HCT116 (cell line): ENCODE measurements around the gene ZSCAN26. TPM values are rescaled to one million over a fixed set of nuclear protein-coding genes. Genes with fewer than 3 reads are reported as not detected.

Experiments
- ATAC-seq: fragments of 200-7000 bp; cut with Tn5 transposase; 2 replicates; pipeline ENCODE4 v1.9.1; 2020; ENCODE audit warnings: mild to moderate bottlenecking, moderate library complexity
- BruUV-seq: library from RNA; stranded (reverse); fragments of 400-500 nt; replicated peaks from 2 replicates; lab custom pipeline; 2021; lab: Mats Ljungman, UMichigan
- CTCF ChIA-PET: fragments of 300-600 bp; sonication (Branson Sonifier 250); formaldehyde crosslinking; loops from one replicate; lab custom pipeline; 2021; ENCODE audit warnings: antibody characterized with exemption; lab: Charles Lee
- POLR2A ChIA-PET: fragments of 300-600, 350-600 bp; sonication (Branson Sonifier 250); formaldehyde crosslinking; loops from one replicate; lab custom pipeline; 2021; ENCODE audit warnings: antibody characterized with exemption; lab: Charles Lee
- RAD21 ChIA-PET, 2 experiments: fragments of 300-600 bp; sonication (Branson Sonifier 250); formaldehyde crosslinking; loops; one replicate each; lab custom pipeline; 2023; ENCODE audit warnings: low total read pairs in 2 of 2; ENCODE audit not compliant: uncharacterized antibody in 2 of 2, unreplicated experiment in 2 of 2, low non-redundant PET in 1 of 2; lab: Charles Lee
- DNase-seq: peaks from one replicate; pipeline ENCODE4 v3.0.0-alpha.2; 2010; ENCODE audit warnings: low read depth, low spot score
- H2AFZ ChIP-seq: fragments of 200-600 bp; shearing (Covaris generic), sonication (generic); 2 replicates; pipeline ENCODE4 v1.6.1; 2017; ENCODE audit warnings: low read depth, mixed run types, mixed read lengths, antibody characterized with exemption, low read length; ENCODE audit not compliant: poor library complexity, severe bottlenecking
- H3K27ac ChIP-seq: 2 replicates; pipeline ENCODE4 v1.5.1; 2012; ENCODE audit warnings: low read depth, low read length
- H3K27me3 ChIP-seq: fragments of 200-600 bp; sonication (generic); 2 replicates; pipeline ENCODE4 v1.6.1; 2016; ENCODE audit warnings: mixed run types, low read length, mixed read lengths; ENCODE audit not compliant: insufficient read depth
- H3K36me3 ChIP-seq, 2 experiments: fragments of 200-500 bp in 1 of 2; fragments of 200-600 bp in 1 of 2; sonication (Bioruptor generic) in 1 of 2; sonication (generic) in 1 of 2; 2 replicates each; pipeline versions ENCODE4 v1.5.1 to v1.6.1; 2014 to 2016; ENCODE audit warnings: low read length in 2 of 2, inconsistent platforms in 1 of 2, mixed read lengths in 1 of 2, mixed run types in 1 of 2; ENCODE audit not compliant: insufficient read depth in 2 of 2, control insufficient read depth in 1 of 2
- H3K4me1 ChIP-seq, 2 experiments: fragments of 200-600 bp in 1 of 2; sonication (generic) in 1 of 2; 2 replicates each; pipeline versions ENCODE4 v1.5.1 to v1.6.1; 2012 to 2017; ENCODE audit warnings: low read length in 2 of 2, inconsistent platforms in 1 of 2, mild to moderate bottlenecking in 1 of 2, mixed read lengths in 1 of 2, mixed run types in 1 of 2, moderate library complexity in 1 of 2; ENCODE audit not compliant: insufficient read depth in 2 of 2, control insufficient read depth in 1 of 2
- H3K4me2 ChIP-seq: fragments of 200-600 bp; sonication (generic); 2 replicates; pipeline ENCODE4 v1.6.1; 2017; ENCODE audit warnings: mixed run types, low read length, mixed read lengths
- H3K4me3 ChIP-seq, 2 experiments: fragments of 200-600 bp in 1 of 2; sonication (generic) in 1 of 2; replicated peaks in 1 of 2; 2 replicates each; pipeline ENCODE4 v1.5.1; 2011 to 2016; ENCODE audit warnings: low read length in 2 of 2, control low read depth in 1 of 2, low read depth in 1 of 2, mild to moderate bottlenecking in 1 of 2, mixed read lengths in 1 of 2, mixed run types in 1 of 2
- H3K79me2 ChIP-seq: fragments of 200-600 bp; sonication (generic); 2 replicates; pipeline ENCODE4 v1.6.1; 2017; ENCODE audit warnings: mild to moderate bottlenecking, mixed run types, low read length, moderate library complexity, mixed read lengths; ENCODE audit not compliant: insufficient read depth
- H3K9ac ChIP-seq: fragments of 200-600 bp; sonication (generic); 2 replicates; pipeline ENCODE4 v1.6.1; 2016; ENCODE audit warnings: low read length, mixed read lengths
- H3K9me2 ChIP-seq: fragments of 200-600 bp; sonication (generic), shearing (Covaris generic); 2 replicates; pipeline ENCODE4 v1.6.1; 2017; ENCODE audit warnings: mixed run types, mild to moderate bottlenecking, moderate library complexity; ENCODE audit not compliant: insufficient read depth
- H3K9me3 ChIP-seq, 2 experiments: fragments of 200-500 bp in 1 of 2; fragments of 200-600 bp in 1 of 2; sonication (Bioruptor generic) in 1 of 2; sonication (generic) in 1 of 2; 2 replicates each; pipeline ENCODE4 v1.6.1; 2014 to 2017; ENCODE audit warnings: low read length in 2 of 2, mixed read lengths in 2 of 2, inconsistent platforms in 1 of 2, low read depth in 1 of 2, mild to moderate bottlenecking in 1 of 2, mixed run types in 1 of 2, moderate library complexity in 1 of 2; ENCODE audit not compliant: control insufficient read depth in 1 of 2, insufficient read depth in 1 of 2
- H4K20me1 ChIP-seq: fragments of 200-600 bp; sonication (generic), shearing (Covaris generic); 2 replicates; pipeline ENCODE4 v1.6.1; 2017; ENCODE audit warnings: mixed run types, mild to moderate bottlenecking, moderate library complexity; ENCODE audit not compliant: insufficient read depth
- CEBPB ChIP-seq: IDR thresholded peaks from 2 replicates; pipeline ENCODE4 v1.6.1; 2012; ENCODE audit warnings: low read depth
- ELF1 ChIP-seq: IDR thresholded peaks from 2 replicates; pipeline ENCODE4 v1.6.1; 2012; ENCODE audit warnings: low read depth, borderline replicate concordance
- EZH2 ChIP-seq: fragments of 200-600 bp; sonication (generic); IDR thresholded peaks from 2 replicates; pipeline ENCODE4 v1.6.1; 2017; ENCODE audit warnings: antibody characterized with exemption, mixed run types
- EZH2phosphoT487 ChIP-seq: fragments of 200-600 bp; IDR thresholded peaks from 2 replicates; pipeline ENCODE4 v1.6.1; 2018; ENCODE audit warnings: antibody characterized with exemption, borderline replicate concordance
- JUND ChIP-seq: IDR thresholded peaks from 2 replicates; pipeline ENCODE4 v1.6.1; 2012
- SIN3A ChIP-seq: IDR thresholded peaks from 2 replicates; pipeline ENCODE4 v1.6.1; 2012; ENCODE audit warnings: low read depth
- SRF ChIP-seq: IDR thresholded peaks from 2 replicates; pipeline ENCODE4 v1.6.1; 2012; ENCODE audit warnings: low read depth
- YY1 ChIP-seq: IDR thresholded peaks from 2 replicates; pipeline ENCODE4 v1.6.1; 2011; ENCODE audit warnings: low read length, low read depth, moderate library complexity, mild to moderate bottlenecking; ENCODE audit not compliant: insufficient replicate concordance; ENCODE audit errors: extremely low read depth
- ZFX ChIP-seq: fragments of 450-650 bp; IDR thresholded peaks from 2 replicates; pipeline ENCODE4 v1.6.1; 2017
- ZNF274 ChIP-seq: fragments of 200-500 bp; sonication (Bioruptor generic); IDR thresholded peaks from 2 replicates; pipeline ENCODE4 v1.6.1; 2014; ENCODE audit warnings: mild to moderate bottlenecking, low read depth, low read length, inconsistent platforms
- intact Hi-C: fragments of 100-400 bp; cut with micrococcal nuclease; formaldehyde crosslinking; loops from 2 replicates; pipeline ENCODE4 v1.10.0; 2022
- total RNA-seq: library from RNA; stranded (reverse); gene quantifications from one replicate; pipeline ENCODE4 v1.2.1, GENCODE V29; 2021; ENCODE audit not compliant: unreplicated experiment
- TF ChIP-seq, protein P1 (sequence below): IDR thresholded peaks from 2 replicates; pipeline ENCODE4 v1.6.1; 2011; ENCODE audit warnings: mild to moderate bottlenecking, low read length, moderate library complexity; ENCODE audit not compliant: insufficient replicate concordance; ENCODE audit errors: extremely low read depth
- TF ChIP-seq, protein P2 (sequence below): IDR thresholded peaks from 2 replicates; pipeline ENCODE4 v1.6.1; 2012; ENCODE audit warnings: low read depth
- TF ChIP-seq, protein P3 (sequence below), 3 experiments: fragments of 200-600 bp in 1 of 3; sonication (generic) in 1 of 3; IDR thresholded peaks in 2 of 3; conservative IDR thresholded peaks in 1 of 3; 2 replicates each; pipeline ENCODE4 v1.5.1; 2012 to 2017; ENCODE audit warnings: low read depth in 2 of 3, low read length in 2 of 3, antibody characterized with exemption in 1 of 3, borderline replicate concordance in 1 of 3, control low read depth in 1 of 3, mild to moderate bottlenecking in 1 of 3, mixed read lengths in 1 of 3, mixed run types in 1 of 3, moderate library complexity in 1 of 3; ENCODE audit not compliant: insufficient read depth in 1 of 3
- TF ChIP-seq, protein P4 (sequence below): IDR thresholded peaks from 2 replicates; pipeline ENCODE4 v1.6.1; 2012

The ZSCAN26 gene
- total RNA-seq, 1 experiment from 2014 or later: 10.3 TPM

- Histone ChIP-seq H3K4me3 (no peak overlapping the region), H3K27ac (no peak overlapping the region), H3K27me3 (no peaks in the 10 kb centered on the region), H3K79me2 (no peaks in the 10 kb centered on the region), H3K9ac (no peak overlapping the region), H4K20me1 (no peaks in the 10 kb centered on the region), H3K9me3 (peaks cover 5 to 18% of the 10 kb centered on the region in 2 experiments; a peak in 3 of 4 replicates), H3K9me2 (no peaks in the 10 kb centered on the region), H3K36me3 (peaks cover 0 to 17% of the 10 kb centered on the region in 2 experiments; a peak in 1 of 4 replicates), H2AFZ (no peak overlapping the region), H3K4me1 (no peaks in the 10 kb centered on the region)
- intact Hi-C loops: no loop called here
- DNase-seq (no peak), ATAC-seq (no peak)
- BruUV-seq: no TSS peak
- POLR2A ChIA-PET: no interaction called here
- RAD21 ChIA-PET: no interaction called here
- TF ChIP-seq EZH2phosphoT487 (no peak), JUND (no peak), EZH2 (no peak), SRF (no peak), YY1 (no peak), ZFX (no peak), ZNF274 (no peak), SIN3A (no peak), ELF1 (no peak), CEBPB (no peak)
- TF ChIP-seq, protein P1, sequence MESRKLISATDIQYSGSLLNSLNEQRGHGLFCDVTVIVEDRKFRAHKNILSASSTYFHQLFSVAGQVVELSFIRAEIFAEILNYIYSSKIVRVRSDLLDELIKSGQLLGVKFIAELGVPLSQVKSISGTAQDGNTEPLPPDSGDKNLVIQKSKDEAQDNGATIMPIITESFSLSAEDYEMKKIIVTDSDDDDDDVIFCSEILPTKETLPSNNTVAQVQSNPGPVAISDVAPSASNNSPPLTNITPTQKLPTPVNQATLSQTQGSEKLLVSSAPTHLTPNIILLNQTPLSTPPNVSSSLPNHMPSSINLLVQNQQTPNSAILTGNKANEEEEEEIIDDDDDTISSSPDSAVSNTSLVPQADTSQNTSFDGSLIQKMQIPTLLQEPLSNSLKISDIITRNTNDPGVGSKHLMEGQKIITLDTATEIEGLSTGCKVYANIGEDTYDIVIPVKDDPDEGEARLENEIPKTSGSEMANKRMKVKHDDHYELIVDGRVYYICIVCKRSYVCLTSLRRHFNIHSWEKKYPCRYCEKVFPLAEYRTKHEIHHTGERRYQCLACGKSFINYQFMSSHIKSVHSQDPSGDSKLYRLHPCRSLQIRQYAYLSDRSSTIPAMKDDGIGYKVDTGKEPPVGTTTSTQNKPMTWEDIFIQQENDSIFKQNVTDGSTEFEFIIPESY: no peak
- TF ChIP-seq, protein P2, sequence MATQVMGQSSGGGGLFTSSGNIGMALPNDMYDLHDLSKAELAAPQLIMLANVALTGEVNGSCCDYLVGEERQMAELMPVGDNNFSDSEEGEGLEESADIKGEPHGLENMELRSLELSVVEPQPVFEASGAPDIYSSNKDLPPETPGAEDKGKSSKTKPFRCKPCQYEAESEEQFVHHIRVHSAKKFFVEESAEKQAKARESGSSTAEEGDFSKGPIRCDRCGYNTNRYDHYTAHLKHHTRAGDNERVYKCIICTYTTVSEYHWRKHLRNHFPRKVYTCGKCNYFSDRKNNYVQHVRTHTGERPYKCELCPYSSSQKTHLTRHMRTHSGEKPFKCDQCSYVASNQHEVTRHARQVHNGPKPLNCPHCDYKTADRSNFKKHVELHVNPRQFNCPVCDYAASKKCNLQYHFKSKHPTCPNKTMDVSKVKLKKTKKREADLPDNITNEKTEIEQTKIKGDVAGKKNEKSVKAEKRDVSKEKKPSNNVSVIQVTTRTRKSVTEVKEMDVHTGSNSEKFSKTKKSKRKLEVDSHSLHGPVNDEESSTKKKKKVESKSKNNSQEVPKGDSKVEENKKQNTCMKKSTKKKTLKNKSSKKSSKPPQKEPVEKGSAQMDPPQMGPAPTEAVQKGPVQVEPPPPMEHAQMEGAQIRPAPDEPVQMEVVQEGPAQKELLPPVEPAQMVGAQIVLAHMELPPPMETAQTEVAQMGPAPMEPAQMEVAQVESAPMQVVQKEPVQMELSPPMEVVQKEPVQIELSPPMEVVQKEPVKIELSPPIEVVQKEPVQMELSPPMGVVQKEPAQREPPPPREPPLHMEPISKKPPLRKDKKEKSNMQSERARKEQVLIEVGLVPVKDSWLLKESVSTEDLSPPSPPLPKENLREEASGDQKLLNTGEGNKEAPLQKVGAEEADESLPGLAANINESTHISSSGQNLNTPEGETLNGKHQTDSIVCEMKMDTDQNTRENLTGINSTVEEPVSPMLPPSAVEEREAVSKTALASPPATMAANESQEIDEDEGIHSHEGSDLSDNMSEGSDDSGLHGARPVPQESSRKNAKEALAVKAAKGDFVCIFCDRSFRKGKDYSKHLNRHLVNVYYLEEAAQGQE: no peak
- TF ChIP-seq, protein P3, sequence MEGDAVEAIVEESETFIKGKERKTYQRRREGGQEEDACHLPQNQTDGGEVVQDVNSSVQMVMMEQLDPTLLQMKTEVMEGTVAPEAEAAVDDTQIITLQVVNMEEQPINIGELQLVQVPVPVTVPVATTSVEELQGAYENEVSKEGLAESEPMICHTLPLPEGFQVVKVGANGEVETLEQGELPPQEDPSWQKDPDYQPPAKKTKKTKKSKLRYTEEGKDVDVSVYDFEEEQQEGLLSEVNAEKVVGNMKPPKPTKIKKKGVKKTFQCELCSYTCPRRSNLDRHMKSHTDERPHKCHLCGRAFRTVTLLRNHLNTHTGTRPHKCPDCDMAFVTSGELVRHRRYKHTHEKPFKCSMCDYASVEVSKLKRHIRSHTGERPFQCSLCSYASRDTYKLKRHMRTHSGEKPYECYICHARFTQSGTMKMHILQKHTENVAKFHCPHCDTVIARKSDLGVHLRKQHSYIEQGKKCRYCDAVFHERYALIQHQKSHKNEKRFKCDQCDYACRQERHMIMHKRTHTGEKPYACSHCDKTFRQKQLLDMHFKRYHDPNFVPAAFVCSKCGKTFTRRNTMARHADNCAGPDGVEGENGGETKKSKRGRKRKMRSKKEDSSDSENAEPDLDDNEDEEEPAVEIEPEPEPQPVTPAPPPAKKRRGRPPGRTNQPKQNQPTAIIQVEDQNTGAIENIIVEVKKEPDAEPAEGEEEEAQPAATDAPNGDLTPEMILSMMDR (IDR thresholded peaks at IDR 0.05 in 2 of 3, conservative IDR thresholded peaks at IDR 0.05 in 1 of 3; ENCODE audit: borderline replicate concordance in 1 of 3, insufficient read depth in 1 of 3, low read depth in 2 of 3, low read length in 2 of 3): no peak
- TF ChIP-seq, protein P4, sequence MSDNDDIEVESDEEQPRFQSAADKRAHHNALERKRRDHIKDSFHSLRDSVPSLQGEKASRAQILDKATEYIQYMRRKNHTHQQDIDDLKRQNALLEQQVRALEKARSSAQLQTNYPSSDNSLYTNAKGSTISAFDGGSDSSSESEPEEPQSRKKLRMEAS: no peak
- TF ChIP-seq, all 23 proteins: peak for 0
- CTCF ChIA-PET: no interaction called here
- H3K4me2 ChIP-seq: no peak overlapping the region
Measured at GRCh38 chr6:28322661-28323060, 55.7 kb downstream of the ZSCAN26 start.
